Natural killer cell (primary cell): ENCODE data around the gene DENND2A. TPM values are rescaled to one million over a fixed set of nuclear protein-coding genes. Genes with fewer than 3 reads are reported as not detected.
"Not testable (repeated sequence)": the region's sequence is repeated elsewhere in the genome, so short reads cannot be mapped to it uniquely, and the experiment has no call there.

Source experiments
- ATAC-seq, 3 donors: fragments of 150-1000 bp in 2 of 3; fragments of 200-7000 bp in 1 of 3; cut with Tn5 transposase; 1 replicate in 1 of 3; 2 replicates in 2 of 3; pipeline ENCODE4 v1.10.0; 2021; ENCODE audit warnings: mild to moderate bottlenecking in 2 of 3, moderate library complexity in 2 of 3
- DNase-seq, 2 donors: peaks; one replicate each; pipeline versions ENCODE4 v3.0.0 to v3.0.0-alpha.2; 2013 to 2021; ENCODE audit warnings: mixed read lengths in 1 of 2
- H3K27ac ChIP-seq: one replicate; pipeline ENCODE4 v1.5.1; 2013; ENCODE audit warnings: mild to moderate bottlenecking, low read length
- H3K27me3 ChIP-seq: one replicate; pipeline ENCODE4 v1.6.1; 2013; ENCODE audit warnings: low read length; ENCODE audit not compliant: control insufficient read depth, insufficient read depth
- H3K36me3 ChIP-seq: one replicate; pipeline ENCODE4 v1.6.1; 2013; ENCODE audit warnings: low read length; ENCODE audit not compliant: control insufficient read depth, insufficient read depth
- H3K4me1 ChIP-seq: one replicate; pipeline ENCODE4 v1.6.1; 2013; ENCODE audit warnings: low read length; ENCODE audit not compliant: control insufficient read depth, insufficient read depth
- H3K4me3 ChIP-seq: one replicate; pipeline ENCODE4 v1.5.1; 2013; ENCODE audit warnings: low read length
- H3K9me3 ChIP-seq: one replicate; pipeline ENCODE4 v1.6.1; 2013; ENCODE audit warnings: low read length; ENCODE audit not compliant: control insufficient read depth, insufficient read depth
- H3K27ac Mint-ChIP-seq, 2 donors: one replicate each; pipeline ENCODE4 v1.8.0; 2022; ENCODE audit warnings: mild to moderate bottlenecking in 2 of 2, mixed read lengths in 2 of 2, moderate library complexity in 1 of 2
- H3K27me3 Mint-ChIP-seq, 2 donors: one replicate each; pipeline ENCODE4 v1.8.0; 2022; ENCODE audit warnings: low read depth in 2 of 2, mixed read lengths in 2 of 2
- H3K36me3 Mint-ChIP-seq: one replicate; pipeline ENCODE4 v1.8.0; 2022; ENCODE audit warnings: mixed read lengths
- H3K4me1 Mint-ChIP-seq, 2 donors: one replicate each; pipeline ENCODE4 v1.8.0; 2022; ENCODE audit warnings: mixed read lengths in 2 of 2
- H3K4me3 Mint-ChIP-seq: one replicate; pipeline ENCODE4 v1.8.0; 2022; ENCODE audit warnings: mild to moderate bottlenecking, moderate library complexity, mixed read lengths
- H3K9me3 Mint-ChIP-seq, 2 donors: one replicate each; pipeline ENCODE4 v1.8.0; 2022; ENCODE audit warnings: mixed read lengths in 2 of 2
- WGBS: methylation state at CpG from one replicate; pipeline ENCODE4 v1.1.7; 2013; ENCODE audit warnings: missing lambda C conversion rate; ENCODE audit not compliant: insufficient coverage; 5-methylcytosine and 5-hydroxymethylcytosine counted together
- intact Hi-C: fragments of 100-400 bp; cut with micrococcal nuclease; formaldehyde crosslinking; loops from one replicate; pipeline ENCODE4 v1.14.2; 2022
- total RNA-seq, 4 donors: library from RNA; stranded (reverse); fragments of 120-200 nt in 1 of 4; gene quantifications; one replicate each; pipeline versions ENCODE4 v1.2.3 to v1.2.4, GENCODE V29; 2013 to 2022
- TF ChIP-seq, protein P1 (sequence below): fragments of 200-600 bp; IDR thresholded peaks from one replicate; pipeline ENCODE4 v1.8.0; 2022; ENCODE audit warnings: antibody characterized with exemption

DENND2A gene
- total RNA-seq, 3 donors from 2014 or later (not counting 1 experiment from before 2014, with no cell fraction given), result 0.12 TPM; not detected in 2

DNA sequence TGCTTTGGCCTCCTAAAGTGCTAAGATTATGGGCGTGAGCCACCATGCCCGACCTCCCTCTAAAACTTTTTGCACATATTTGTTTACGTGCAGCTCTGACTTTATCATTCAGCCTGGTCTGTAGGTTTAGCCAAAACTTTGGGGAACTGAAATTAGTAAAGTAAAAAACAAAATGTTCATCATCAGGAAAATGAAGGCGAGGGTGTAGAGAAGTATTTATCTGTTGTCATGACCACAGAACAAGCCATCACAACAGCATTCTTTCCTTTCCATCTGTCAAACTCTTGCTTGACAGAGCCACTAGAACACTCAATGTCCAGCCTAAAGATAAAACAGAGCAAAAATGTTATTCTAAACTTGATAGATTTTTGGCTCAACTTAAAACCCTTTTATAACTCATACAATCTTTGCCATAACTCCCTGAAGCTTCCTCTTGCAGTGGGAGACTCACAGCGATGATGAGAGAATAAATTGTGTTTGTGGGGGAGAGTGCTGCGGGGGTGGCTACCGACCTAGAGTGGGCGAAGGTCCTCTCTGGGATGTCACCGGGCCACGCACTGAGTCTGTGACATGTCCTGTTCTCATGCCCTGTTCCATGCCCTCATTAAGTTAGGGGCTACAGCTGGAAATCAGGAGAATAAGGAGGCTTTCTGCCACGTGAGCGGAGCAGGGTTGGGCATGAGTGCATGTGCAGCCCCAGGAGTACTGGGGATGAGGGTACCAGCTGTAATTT is 102.7 kb downstream of the DENND2A start:
- ATAC-seq, result no peak
- no peaks in the 10 kb centered on the region for H3K36me3 Mint-ChIP-seq
- H3K27me3 ChIP-seq, result no peaks in the 10 kb centered on the region
- peaks cover 18 to 24% of the 10 kb centered on the region in 2 donors for H3K27me3 Mint-ChIP-seq
- H3K4me3 Mint-ChIP-seq, result no peak overlapping the region
- peak overlapping the region; percentile 1 for H3K27ac ChIP-seq
- DNase-seq, result no peak
- intact Hi-C loops, result no loop called here
- H3K27ac Mint-ChIP-seq, result no peak overlapping the region
- H3K4me1 ChIP-seq, result no peaks in the 10 kb centered on the region
- H3K36me3 ChIP-seq, result no peaks in the 10 kb centered on the region
- 85% methylated on average over 11 of the region's 12 CpGs for WGBS
- H3K9me3 ChIP-seq, result no peaks in the 10 kb centered on the region
- H3K4me1 Mint-ChIP-seq, result peaks cover 0 to 4% of the 10 kb centered on the region in 2 donors
- TF ChIP-seq, protein P1, sequence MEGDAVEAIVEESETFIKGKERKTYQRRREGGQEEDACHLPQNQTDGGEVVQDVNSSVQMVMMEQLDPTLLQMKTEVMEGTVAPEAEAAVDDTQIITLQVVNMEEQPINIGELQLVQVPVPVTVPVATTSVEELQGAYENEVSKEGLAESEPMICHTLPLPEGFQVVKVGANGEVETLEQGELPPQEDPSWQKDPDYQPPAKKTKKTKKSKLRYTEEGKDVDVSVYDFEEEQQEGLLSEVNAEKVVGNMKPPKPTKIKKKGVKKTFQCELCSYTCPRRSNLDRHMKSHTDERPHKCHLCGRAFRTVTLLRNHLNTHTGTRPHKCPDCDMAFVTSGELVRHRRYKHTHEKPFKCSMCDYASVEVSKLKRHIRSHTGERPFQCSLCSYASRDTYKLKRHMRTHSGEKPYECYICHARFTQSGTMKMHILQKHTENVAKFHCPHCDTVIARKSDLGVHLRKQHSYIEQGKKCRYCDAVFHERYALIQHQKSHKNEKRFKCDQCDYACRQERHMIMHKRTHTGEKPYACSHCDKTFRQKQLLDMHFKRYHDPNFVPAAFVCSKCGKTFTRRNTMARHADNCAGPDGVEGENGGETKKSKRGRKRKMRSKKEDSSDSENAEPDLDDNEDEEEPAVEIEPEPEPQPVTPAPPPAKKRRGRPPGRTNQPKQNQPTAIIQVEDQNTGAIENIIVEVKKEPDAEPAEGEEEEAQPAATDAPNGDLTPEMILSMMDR, result no peak
- H3K4me3 ChIP-seq, result no peak overlapping the region
- no peaks in the 10 kb centered on the region for H3K9me3 Mint-ChIP-seq

DNA sequence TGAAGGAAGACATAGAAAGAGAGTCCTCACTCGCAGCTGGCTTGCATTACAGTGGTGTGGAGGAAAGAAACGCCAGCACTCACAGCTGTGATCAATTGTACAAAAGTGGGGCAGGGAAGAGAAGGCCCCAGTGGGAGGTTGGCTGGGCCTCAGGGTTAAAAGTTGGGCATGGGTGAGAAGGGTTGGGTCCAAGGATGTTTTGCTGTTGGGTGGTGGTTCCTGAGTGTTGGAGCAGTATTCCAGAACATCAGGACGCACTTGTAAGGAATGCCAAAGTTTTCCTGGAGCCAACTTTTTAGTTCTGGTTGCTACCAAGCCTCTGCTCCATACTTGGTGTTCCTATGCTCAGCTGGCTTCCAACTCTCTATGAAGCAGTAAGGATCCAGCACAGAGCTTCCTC is 105.9 kb downstream of the DENND2A start:
- Mint-ChIP-seq H3K4me1 (no peaks in the 10 kb centered on the region), H3K27me3 (peaks cover 7 to 12% of the 10 kb centered on the region in 2 donors), H3K36me3 (no peaks in the 10 kb centered on the region), H3K27ac (no peak overlapping the region), H3K9me3 (no peaks in the 10 kb centered on the region), H3K4me3 (no peak overlapping the region)
- H3K4me3 ChIP-seq, result no peak overlapping the region
- no peaks in the 10 kb centered on the region for H3K27me3 ChIP-seq
- 82% methylated on average over 3 of the region's 3 CpGs for WGBS
- DNase-seq (no peak), ATAC-seq (no peak)
- no peaks in the 10 kb centered on the region for H3K36me3 ChIP-seq
- TF ChIP-seq, protein P1, result no peak
- H3K4me1 ChIP-seq, result no peaks in the 10 kb centered on the region
- intact Hi-C loops, result no loop called here
- no peaks in the 10 kb centered on the region for H3K9me3 ChIP-seq
- H3K27ac ChIP-seq, result no peak overlapping the region

DNA sequence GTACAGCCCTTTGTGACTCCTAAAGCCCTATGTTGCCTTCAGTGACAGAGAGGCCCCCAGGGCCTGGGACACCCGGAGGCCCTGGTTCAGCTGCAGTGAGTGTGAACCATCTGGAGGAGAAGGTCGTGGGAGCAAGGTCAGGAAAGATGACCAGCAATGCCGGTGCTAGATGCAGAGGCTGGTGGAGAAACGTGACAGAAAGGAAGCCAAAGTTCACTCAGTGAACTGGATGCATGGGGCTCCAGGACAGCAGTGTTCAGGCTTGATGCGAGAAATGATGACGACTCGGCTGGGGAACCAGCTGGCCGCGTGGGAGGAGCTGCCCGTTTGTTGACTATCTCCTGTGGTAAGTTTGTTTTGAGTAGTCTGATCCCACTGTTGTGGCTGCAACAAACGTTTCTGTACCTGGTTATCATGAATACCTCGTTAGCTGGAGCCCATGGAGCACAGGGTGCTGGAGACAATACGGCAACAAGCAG is 107.2 kb downstream of the DENND2A start:
- no peaks in the 10 kb centered on the region for H3K27me3 ChIP-seq
- H3K4me3 ChIP-seq, result no peak overlapping the region
- intact Hi-C loops, result no loop called here
- peaks cover 7 to 12% of the 10 kb centered on the region in 2 donors for H3K27me3 Mint-ChIP-seq
- H3K36me3 ChIP-seq, result no peaks in the 10 kb centered on the region
- no peak overlapping the region for H3K4me3 Mint-ChIP-seq
- no peak overlapping the region for H3K27ac ChIP-seq
- no peak for ATAC-seq
- H3K9me3 ChIP-seq, result no peaks in the 10 kb centered on the region
- no peak overlapping the region for H3K27ac Mint-ChIP-seq
- TF ChIP-seq, protein P1, result no peak
- no peak for DNase-seq
- H3K36me3 Mint-ChIP-seq, result no peaks in the 10 kb centered on the region
- 75% methylated on average over 13 of the region's 13 CpGs for WGBS
- H3K9me3 Mint-ChIP-seq, result no peaks in the 10 kb centered on the region
- no peaks in the 10 kb centered on the region for H3K4me1 Mint-ChIP-seq
- H3K4me1 ChIP-seq, result no peaks in the 10 kb centered on the region

DNA sequence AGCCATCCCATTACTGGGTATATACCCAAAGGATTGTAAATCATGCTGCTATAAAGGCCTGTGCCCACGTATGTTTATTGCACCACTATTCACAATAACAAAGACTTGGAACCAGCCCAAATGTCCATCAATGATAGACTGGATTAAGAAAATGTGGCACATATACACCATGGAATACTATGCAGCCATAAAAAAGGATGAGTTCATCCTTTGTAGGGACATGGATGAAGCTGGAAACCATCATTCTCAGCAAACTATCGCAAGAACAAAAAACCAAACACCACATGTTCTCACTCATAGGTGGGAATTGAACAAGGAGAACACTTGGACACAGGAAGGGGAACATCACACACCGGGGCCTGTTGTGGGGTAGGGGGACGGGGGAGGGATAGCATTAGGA is 111.2 kb downstream of the DENND2A start:
- H3K4me3 ChIP-seq, H3K36me3 Mint-ChIP-seq, H3K27ac Mint-ChIP-seq, H3K27me3 ChIP-seq, DNase-seq, H3K27me3 Mint-ChIP-seq, H3K27ac ChIP-seq, ATAC-seq, H3K4me3 Mint-ChIP-seq, H3K9me3 ChIP-seq, intact Hi-C loops, H3K9me3 Mint-ChIP-seq, H3K36me3 ChIP-seq: not testable (repeated sequence)
- H3K4me1 ChIP-seq, result peaks cover 17% of the 10 kb centered on the region
- peaks cover 0 to 15% of the 10 kb centered on the region in 2 donors for H3K4me1 Mint-ChIP-seq
- no CpG with 5 or more reads among the region's 4 CpGs for WGBS
